HG02623 (cell line): ENCODE measurements around the gene FXN.
"Not testable (repeated sequence)": the region's sequence is repeated elsewhere in the genome, so short reads cannot be mapped to it uniquely, and the experiment has no call there.

Experiments used
- ATAC-seq: cut with Tn5 transposase; IDR thresholded peaks from one replicate; pipeline ENCODE4 v1.9.1; 2021; ENCODE audit warnings: moderate library complexity; ENCODE audit not compliant: unreplicated experiment

Gene FXN

DNA sequence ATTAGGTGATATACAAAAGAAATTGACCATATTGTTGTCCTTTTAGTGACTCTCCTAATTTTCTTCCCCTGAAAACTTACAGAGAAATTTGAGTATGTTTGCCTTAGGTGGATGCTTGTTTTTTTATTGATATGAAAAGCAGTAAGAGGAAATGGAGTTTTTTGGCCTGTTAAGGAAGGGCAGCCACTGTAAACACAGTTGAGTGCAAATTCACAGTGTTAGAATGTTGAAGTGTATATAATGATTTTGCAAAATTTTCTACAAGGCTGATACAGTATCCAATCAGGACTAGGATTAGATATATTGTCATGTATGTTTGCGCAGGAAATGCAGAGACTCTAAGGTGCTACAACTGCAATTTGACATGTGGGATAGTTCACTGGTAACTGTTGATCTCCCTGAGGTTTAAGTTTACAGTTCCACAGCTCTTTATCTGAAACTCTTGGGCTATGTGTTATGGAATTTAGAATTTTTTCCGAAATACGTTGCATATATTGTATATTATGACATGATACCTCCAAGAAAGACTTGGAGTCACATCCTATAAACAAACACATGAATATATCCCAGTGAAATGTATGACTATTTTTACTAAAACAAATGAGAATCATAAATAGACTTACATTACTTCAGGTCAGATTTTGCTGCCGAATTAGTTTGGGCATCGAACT lies 62.5 kb downstream of the FXN start:
- ATAC-seq, result no peak

GRCh38 chr9:69103348-69103996 lies 67.9 kb downstream of the FXN start:
- ATAC-seq, result not testable (repeated sequence)

GRCh38 chr9:69104830-69105527 lies 69.4 kb downstream of the FXN start:
- no peak for ATAC-seq

- ATAC-seq, result no peak
These were observed 72.2 kb downstream of the FXN start for GRCh38 chr9:69107771-69108170.

DNA sequence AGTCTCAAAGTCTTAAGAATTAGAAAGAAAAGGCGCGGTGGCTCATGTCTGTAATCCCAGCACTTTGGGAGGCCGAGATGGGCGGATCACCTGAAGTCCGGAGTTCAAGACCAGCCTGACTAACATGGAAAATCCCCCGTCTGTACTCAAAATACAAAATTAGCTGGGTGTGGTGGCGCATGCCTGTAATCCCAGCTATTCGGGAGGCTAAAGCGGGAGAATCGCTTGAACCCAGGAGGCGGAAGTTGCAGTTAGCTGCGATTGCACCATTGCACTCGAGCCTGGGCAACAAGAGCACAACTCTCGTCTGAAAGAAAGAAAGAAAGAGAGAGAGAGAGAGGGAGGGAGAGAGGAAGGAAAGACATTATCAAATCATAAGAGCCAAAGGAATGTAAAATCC lies 73.2 kb downstream of the FXN start:
- not testable (repeated sequence) for ATAC-seq

- ATAC-seq, result no peak
These were observed 73.6 kb downstream of the FXN start for GRCh38 chr9:69109152-69109551.

GRCh38 chr9:69112646-69113045 lies 77.1 kb downstream of the FXN start:
- not testable (repeated sequence) for ATAC-seq

DNA sequence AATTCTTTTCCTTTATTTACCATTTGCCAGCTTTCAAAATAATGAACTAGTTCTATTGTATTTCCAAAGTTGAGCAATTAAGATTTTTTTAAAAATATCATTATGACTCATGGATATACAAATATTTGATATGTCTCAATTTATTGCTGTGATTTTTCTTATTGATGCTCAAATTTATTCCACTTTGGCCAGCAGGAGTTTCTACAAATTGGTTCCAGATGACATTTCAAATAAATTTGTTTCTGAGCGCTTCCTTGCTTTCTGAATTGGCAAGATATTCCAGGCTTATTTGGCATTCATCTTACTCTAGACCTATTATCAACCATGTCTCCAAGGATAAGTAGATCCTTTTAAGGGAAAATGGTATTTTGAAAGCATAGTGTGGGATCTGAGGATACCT lies 80.1 kb downstream of the FXN start:
- ATAC-seq, result no peak

GRCh38 chr9:69118656-69119055 lies 83.1 kb downstream of the FXN start:
- ATAC-seq, result no peak

GRCh38 chr9:69120380-69121154 lies 85.0 kb downstream of the FXN start:
- ATAC-seq, result no peak

DNA sequence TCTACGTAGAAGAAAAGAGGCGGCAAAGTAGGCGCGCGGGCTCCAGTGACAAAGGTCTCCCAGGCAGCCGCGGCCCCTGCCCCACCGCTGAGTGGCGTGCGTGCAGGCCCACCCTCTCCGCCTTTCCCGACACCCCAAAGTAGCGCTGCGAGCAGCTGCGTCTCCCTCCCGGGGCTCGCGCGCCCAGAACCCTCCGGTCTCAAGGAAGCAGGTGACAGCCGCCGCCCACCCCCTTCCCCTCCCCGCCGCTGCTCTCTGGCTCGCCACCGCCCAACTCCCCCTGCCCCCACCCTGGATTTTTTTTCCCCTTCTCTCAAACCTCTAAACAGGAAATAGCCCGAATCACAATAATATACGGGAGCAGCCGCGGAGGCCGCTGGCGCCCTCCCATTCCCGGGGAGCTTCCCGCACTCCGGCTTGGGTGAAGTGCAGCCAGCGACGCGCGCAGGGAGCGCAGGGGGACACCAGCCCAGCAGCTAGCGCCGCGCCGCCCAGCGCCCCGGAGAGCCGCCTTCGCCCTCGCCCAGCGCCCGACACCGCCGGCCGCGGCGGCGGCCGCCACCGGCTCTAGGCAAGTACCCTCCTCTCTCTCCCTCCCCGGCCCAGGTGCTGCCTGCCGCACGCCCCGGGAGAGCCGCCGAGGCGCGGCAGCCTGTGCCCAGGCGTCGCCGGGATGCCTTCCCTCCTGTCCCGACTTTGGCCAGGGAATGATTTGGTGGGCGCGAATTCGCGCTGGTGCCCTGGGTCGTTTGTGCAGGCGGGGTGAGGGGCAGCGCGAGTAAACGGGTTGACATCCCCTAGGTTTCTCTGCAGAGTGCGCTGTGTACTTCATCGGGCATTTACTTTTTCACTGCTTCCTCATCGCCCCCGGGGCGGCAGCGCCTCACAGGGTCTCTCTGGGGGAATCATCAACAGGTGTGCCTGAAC lies 85.9 kb downstream of the FXN start:
- peak; percentile 51 for ATAC-seq

GRCh38 chr9:69122082-69122548 lies 86.6 kb downstream of the FXN start:
- ATAC-seq, result peak; percentile 51

DNA sequence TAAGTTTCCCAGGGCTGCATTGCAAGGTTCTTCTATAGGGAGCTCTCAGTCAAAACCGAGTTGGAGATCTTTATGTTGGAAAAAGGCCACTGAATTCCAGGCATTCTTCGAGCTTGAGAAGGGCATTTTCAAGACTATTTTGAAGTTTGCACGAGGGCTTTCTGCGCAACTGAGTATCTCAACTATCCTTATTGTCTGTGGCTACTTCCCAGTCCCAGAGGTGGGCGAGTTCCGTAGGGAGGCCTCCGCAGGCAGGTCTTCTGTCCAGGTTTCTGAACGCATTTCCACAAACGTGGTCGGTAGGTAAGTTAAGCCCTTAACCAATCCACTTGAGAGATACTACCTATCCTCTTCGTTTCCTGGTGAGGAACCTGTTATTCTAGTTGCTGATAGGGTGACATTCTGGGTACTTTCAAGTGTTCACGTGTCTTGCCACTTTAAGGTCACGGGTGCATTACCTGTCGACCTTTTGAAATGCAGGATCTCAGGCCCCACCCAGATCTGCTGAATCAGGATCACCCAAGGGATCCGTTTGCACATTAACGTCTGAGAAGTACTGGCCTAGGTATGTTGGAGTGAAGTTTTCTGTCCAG lies 87.1 kb downstream of the FXN start:
- ATAC-seq, result no peak

DNA sequence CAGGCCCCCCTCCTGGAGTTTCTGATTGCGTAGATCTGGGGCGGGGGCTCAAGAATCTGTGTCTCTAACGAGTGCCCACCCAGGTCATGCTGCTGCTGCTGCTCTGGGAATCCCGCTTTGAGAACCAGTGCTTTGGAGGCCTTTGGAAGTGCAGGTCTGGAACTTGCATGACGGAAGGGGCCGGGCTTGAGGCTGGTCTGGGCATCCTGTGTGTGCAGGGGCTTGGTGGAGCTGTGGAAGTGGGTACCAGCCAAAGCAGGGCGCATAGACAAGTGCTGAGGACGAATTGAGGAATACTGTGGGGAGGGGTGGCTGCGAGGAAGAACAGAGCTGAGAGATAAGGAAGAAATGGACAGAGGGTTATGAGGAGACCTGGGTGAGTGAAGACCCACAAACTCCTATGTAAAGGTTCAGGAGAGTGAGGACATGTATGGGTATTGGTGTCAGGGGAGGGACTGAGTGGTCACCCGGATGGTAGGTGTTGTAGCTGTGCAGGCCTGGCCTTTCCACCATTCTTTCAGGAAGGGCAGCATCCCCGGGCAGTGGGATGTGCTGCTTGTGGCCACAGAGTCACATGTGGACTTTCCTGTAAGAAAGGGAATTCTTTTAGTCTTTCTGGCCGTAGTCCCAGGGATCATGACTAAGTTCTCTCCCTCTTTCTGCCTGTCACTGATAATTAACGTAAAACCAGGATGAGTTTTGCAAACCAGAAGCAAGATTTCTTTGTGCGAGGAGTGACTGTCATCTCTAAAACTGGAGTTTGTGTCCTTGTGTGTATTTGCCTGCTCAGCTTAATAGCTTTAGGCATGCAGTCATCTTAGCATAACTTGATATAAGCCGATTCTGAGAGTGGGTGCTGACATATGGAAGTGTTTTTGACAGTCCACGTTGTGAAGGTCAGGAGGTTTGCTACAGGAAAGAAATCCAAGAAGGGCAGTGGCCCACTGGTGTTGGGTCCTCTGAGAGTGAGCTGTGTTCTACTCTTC lies 95.2 kb downstream of the FXN start:
- no peak for ATAC-seq

DNA sequence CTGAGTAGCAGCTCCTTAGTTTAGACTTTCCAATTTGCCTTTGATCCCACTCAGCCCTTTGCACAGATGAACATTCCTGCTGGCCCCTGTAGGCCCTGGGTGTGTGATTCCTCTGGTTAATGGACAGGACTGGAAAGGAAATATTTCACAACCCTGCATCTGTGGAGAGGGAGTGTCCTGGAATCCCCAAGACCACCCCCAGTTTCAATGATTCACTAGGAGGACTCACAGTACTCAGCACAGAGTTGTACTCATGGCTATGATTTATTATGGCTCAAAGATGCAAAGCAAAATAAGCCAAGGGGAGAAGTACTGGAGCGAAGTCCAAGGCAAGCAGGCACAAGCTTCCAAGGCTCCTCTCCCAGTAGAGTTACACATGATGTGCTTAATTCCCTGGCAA lies 96.1 kb downstream of the FXN start:
- no peak for ATAC-seq

GRCh38 chr9:69132361-69132760 lies 96.8 kb downstream of the FXN start:
- no peak for ATAC-seq

DNA sequence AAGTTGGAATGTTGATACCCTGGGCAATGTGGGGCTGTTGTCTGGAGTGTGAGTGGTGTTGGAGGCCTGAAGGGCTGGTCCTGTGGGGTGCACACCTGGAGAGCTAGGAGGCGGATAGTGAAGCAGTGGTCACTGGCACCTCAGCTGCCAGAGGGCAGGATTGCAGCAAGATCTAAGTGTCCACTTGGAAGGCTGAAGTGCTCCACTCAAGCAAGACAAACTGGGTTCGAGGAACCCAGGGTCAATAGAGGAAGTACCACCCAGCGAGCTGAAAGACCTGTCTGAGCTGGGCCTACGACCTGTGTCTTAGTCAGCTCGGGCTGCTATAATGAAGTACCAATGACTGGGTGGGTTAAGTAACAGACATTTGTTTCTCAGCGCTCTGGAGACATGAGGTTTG lies 98.9 kb downstream of the FXN start:
- ATAC-seq, result no peak

DNA sequence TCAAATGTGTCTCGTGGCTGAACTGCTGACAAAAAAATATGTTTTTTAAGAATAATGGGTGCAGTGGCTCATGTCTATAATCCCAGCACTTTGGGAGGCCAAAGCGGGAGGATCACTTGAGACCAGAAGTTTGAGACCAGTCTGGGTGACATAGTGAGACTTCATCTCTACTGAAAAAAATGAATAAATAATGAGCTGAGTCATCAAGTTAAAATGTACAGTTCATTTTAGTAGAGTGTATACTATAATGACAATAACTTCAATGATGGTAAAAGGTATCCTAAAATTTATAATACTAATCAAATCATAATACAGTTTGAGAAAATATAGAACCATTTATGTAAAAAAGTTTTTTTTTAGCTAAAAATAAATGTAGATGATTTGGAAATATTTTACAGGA lies 100.6 kb downstream of the FXN start:
- no peak for ATAC-seq

DNA sequence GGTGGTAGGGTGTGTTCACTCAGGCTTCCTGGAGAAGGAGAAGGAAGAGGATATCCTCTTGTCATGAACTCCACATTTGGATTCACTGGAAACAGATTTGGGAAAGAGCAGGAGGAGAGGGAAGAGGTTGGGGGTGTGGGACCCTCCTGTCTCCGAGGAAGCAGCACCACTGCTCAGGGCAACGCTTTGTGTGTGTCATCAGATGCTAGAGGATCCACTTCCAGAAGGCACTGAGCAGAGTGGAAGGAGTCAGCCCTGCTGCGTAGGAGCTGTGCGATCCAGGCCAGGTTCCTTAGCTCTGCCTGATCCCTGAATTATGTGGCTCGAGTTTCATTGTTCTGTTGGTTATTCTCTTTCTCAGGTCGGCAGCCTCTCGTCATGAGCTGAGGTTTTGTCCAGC lies 101.2 kb downstream of the FXN start:
- ATAC-seq, result no peak
